Left kidney (tissue), 2 donors: ENCODE measurements around the gene PRRX1. TPM values are rescaled to one million over a fixed set of nuclear protein-coding genes. Genes with fewer than 3 reads are reported as not detected.

Source experiments
- DNase-seq: peaks from one replicate; pipeline ENCODE4 v3.0.0-alpha.2; 2013
- polyA plus RNA-seq: library from polyadenylated mRNA; unstranded; fragments of 120-200 nt; gene quantifications from one replicate; pipeline ENCODE4 v1.2.1, GENCODE V29; 2013; ENCODE audit not compliant: insufficient read length

Gene PRRX1
- polyA plus RNA-seq, 1 donor: 1.4 TPM

DNA sequence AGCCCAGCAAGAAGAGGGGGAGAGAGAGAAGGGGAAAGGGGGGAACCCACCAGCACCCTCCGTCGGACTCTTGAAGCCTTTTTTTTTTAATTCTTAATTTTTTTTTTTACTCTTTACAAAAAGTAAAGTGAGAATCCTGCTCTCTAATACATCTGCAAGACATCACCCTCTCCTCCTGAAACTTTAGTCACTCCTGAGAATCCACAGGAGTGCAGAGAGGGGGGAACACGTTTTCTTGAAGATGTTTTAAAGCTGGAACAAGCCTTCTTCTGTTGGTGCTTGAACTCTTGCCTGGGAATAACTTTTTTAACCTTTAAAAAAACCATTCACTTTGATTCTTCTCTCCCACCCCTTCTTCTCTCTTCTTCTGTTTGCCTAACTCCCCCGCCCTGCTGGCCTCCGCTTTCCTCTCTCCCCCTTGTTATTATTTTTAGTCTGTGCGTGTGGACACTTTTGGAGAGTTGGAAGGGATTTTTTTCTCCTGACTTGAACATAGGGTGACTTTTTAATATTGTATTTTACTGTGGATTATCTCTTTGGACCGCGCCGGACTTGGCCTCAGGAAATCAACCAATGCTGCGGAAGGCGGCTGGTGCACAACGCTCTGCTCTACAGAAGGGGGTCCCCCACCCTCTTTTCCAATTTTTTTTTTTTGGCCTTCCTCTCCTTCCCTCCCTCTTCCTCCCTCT is 383 bp upstream of the PRRX1 start:
- DNase-seq: no peak

DNA sequence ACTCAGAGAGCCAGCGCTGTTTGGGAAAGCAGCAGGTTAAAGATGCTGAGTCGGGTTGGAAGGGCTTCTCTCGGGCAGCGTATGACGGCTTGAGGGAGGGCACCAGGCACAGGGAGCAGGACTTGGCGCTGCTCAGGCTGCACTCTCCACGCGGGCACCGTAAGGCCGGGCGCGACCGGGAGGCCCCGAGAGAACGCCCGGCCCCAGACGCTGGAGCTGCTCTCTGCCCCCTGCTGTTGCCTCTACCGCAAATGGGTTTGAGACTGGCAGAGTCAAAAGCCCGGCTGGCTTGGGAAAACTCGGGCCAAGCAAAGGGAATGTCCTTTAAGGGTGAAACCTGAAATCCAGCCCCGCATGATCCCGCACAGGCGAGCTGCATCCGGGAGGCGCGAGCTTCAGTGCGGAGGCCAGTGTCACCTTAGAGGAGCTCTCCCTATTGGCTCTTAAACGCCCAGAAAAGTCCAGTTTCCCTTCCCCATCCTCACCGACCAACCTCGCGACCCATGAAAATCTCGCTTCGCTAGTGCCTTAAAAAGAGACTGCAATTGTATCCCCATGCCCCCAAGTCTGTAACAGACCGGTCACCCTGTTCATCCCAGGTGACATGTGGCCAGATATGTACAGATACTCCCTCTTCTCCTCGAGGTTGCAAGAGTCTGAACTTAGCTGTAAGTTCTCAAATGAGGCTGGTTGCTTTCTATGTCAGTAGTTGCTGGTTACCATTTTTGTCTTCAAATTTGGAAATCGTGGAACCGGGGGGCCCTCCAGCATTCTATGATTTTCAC is 1.1 kb downstream of the PRRX1 start:
- DNase-seq: no peak

DNA sequence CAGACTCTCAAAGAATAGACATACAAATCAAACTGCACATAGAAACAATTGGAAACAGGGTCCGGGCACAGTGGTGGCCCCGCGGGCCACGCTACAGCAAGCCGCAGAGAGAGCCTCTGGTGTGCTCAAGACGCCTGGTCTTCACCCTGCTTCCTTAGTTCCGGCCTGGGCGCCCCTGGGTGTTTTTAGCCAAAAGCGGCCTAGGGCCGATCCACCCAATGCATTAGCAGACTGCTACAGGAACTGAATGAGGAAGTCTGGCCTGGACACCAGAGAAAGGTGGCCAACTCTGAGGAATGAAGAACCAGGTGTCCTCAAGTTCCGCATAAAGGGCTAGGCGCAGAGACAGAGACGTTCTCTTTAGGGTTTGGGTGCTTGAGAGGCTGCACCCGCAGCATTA is 1.7 kb downstream of the PRRX1 start:
- DNase-seq: no peak

DNA sequence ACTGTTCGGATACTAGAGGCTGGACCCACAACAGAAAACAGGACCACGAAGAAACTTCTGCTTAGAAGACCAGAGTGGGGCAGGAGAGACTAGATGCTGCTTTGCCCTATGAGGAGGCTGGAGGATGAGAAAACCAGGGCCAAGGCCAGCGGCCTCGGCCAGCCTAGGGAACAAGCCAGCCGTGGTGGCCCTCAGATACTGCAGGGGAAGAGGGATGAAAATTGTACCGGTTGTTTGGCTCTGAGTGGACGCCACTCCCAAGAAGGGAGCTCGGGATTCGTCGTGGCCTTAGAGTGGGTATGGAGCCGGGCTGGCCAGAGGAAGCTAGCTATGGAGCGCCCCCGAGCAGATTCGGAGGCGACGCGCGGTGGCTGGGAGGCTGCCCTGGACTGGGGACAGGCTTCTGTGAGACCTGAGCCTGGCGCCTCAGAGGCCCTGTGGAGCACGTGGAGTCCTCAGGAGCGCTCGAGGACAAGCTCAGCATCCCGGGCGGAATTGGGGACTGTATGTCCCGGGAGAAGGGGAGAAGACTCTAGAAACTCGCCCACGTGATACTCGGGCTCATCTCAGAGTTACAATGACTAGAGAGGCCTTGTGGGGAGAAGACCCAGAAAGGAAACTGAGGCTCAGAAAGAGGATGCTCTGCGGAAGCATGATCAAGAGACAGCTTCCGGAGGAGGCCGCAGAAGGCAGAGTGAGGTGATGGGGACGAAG is 2.8 kb downstream of the PRRX1 start:
- DNase-seq: no peak

DNA sequence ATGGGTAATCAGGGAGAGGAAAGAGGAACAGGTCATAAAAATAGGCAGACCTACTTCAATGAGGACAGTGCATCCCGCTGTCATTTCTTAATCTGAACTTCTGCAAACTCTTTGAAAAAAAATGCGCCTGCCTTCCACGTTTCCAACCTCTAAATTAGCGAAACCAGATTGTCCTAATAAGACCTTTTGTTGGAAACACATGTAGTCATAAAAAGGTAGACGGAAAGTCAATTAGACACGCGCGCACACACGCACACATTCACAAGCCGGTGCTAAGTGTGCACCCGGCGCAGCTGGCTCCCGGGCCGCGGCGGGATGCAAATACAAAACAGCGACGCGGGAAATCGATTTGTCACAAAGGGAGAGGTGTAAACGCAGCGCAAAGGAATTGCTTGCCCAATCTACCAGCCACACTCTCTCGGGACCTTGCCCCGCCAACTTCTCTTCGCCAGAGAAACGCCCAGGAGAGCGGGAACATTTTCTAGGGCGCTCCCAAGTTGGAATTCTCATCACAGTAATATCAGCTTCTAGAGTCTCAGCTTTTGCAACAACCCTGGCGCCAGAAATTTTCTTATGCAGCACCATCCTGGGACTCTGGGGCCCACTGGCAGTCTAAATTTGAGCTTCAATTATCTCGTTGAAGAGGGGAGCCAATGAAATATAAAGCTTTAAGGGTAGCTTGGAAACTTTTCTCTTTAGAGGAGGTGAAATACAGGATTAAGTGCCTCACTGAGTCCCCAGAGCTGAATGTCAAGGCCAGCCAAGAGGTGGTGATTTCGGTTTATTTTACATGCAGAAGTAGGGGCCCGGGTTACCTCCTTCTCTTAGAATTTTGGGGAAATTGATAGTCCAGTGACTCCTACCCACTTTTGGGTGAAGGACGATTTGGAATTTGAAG is 4.5 kb downstream of the PRRX1 start:
- no peak for DNase-seq

DNA sequence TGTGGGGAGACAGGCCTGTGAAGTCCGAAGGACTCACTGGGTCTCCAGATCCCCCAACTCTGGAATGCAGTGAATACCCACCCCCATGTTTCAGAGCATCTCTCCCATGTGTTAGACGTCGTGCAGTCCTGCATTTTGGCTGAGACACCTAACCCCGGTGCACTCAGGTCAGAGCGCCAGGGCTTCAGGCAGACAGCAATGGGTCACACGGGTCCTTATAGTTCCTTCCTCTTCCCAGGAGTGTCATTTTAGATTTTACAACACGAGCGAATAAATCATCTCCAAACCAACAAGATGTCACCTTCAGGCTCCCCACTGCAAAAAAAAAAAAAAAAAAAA is 5.1 kb downstream of the PRRX1 start:
- no peak for DNase-seq

DNA sequence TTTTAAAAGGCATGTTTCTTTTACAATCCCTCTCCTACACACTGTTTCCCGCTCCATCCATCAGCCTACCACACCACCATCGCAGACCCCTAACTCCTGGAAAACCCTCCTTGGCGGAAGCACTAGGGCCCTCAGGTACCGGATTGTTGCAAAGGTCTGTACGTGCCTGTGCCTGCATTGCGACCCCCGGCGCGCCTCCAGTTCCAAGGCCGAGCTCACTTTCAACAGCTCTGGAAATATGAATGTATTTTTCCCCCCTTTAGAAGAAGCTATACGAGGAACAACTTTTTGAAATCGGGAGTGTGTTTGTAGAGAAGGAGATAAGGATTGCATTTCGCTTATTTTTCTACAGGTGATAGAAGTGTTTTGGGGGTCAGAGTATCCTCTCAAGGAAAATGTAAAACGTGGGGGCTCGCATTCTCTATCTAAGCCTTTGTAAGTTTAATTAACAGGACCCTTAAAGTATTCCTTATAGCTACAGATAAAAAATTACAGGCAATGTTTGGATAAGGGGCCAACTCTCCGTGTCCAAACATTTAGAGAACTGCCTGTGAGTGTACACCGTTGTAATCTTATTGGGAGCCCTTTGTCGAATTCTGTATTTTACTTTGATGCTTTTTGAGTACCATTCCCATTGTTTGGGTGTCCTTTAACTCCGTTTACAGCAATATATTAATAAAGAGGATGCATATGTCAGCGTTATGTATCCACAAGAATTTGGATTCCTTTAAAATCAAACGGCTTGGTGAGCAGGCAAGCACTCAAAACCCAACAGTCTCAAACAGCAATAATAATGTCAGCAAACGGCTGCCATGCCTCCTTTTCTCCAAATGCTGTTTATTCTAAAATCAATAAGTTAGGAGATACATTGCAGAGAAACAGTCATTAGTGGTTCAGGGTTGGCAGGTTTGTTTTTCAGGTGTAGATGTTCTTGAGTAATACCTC is 5.9 kb downstream of the PRRX1 start:
- no peak for DNase-seq

DNA sequence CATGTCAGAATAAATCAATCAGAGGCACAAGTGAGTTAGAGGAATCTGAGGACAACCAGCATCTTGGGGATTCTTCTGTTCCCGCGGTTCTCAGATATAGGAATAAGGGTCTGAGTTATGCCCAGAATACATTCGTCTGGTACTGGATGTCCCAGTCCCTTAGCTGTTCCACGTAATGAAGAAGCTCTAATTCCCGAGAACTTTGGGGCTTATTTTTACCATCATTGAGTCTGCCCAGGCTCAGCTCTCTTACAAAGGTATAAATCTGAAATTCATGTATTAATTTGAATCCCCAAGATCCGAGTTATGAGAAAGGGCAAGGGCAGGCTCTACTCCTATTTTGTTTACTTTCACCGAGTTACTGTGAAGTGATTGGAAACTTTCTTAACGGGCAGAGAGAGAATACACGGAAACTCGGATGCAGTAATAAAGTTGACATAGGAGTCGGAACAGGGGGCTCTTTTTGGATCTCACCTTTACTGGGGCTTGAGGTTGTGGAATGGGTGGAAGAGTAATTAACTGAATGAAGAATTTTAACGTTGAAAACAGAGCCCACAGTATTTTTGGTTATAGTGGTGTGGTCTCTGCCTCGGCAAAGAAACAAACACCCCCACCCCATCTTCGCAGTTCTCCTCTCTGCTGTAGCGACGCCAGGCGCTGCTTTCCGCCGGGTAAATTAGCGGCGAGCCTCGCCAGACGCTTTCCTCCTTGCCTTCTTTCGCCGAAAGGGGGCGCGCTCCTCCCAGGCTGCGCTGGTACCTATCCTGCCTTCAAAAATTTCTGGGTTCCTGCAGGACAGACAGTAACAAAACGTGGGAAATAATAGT is 7.1 kb downstream of the PRRX1 start:
- DNase-seq: no peak

DNA sequence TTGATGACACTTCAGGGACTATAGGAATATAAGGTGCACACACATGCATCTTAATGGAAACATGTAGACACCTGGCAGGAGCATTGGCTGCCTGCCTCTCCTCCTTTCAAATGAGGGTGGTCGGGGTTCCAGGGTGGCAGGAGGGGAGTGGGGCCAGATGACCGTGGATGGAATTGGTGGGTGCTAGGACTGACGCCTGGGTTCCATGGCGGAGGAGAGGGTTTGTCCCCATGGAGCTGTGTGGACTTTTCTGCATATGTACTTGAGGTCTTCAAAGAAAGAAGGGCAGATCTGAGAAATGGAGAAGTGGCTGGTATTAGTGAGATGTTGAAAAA is 7.7 kb downstream of the PRRX1 start:
- DNase-seq: no peak

DNA sequence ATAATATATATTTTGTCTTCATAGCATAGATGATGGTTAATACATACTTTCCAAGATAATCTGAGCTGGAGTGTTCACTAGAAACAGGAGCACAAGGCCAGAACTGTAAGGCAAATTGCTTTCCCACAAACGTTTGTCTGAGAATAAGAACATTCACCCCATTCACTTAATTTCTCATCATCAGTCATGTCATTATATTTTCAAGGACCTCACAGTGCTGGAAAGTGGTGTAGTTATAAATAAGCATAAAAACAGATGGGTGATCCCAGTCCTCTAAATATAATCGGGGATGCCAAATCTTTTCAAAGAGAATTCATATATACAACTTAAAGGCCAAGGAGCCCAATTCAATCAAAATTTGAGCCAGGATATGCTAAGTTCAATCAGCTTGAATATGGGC is 8.4 kb downstream of the PRRX1 start:
- DNase-seq: no peak

DNA sequence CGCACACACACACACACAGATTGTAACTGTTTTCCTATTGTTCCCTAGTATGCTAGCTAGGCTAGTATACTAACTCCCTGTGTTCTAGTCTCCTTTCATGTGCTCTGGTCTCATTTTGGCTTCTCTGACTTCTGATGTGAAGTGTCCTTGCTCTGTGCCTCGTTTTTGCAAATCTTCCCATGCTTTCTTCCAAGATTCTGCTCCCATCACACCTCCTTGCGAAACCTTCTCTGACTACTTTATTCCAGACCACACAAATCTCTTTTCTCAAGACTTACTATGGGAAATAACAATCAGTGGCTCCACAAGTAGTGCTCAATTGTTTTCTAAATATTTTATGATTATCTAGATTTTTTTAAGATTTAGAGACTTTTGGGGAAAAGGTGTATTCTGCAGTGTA is 10.3 kb downstream of the PRRX1 start:
- DNase-seq: no peak

DNA sequence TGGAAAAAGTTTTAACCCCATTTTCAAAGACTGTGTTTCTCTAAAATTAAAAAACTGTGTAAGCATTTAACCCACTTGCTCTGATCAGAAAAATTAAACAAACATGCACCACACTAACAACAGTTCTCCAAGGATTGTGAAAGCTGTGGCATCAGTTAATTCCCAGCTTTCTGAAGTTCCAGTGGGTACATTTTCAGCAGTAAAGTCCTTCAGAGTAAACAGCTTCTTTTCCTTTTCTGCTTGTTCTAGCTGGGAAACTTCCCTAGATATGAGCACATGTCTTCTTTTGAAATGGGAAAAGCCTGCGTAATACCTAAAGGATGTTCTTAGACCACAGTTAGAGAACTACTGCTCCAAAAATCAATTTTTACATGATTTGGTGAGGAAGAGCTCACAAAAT is 11.1 kb downstream of the PRRX1 start:
- no peak for DNase-seq

DNA sequence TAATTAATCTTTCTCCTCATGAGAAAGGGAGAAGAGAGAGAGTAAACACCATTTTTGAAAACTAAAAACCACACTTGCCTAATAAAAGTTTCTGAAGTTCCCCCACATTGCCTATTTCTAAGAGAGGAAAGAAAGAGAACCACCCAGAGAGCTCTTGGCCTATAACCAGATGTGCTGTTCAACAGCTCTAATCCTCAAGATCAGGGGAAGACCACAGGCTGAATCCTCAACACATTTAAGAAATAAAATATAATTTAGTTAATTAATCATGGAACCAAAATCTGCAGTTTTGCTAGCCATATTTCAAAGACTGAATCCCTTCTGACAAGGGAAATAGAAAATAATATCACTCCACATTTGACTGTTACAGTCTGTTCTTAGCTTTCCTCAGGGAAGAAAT is 11.9 kb downstream of the PRRX1 start:
- DNase-seq: no peak

DNA sequence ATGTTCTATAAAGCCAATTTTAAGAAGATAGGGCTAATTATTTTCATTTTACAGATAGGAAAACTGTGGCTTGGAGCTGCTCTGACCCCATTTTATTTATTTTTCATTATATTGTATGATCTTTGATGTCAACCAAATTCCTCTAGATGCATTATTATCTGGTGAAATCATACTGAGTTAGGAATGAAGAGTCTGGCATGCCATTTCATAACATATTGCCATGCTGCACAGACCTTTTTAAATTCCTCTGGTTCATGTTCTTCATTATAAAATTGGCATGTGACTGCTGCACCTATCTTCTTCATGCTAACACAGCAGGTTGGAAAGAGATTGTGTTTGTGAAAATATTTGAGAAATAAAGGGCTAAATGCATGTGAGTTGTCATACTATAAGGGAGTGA is 12.7 kb downstream of the PRRX1 start:
- no peak for DNase-seq

DNA sequence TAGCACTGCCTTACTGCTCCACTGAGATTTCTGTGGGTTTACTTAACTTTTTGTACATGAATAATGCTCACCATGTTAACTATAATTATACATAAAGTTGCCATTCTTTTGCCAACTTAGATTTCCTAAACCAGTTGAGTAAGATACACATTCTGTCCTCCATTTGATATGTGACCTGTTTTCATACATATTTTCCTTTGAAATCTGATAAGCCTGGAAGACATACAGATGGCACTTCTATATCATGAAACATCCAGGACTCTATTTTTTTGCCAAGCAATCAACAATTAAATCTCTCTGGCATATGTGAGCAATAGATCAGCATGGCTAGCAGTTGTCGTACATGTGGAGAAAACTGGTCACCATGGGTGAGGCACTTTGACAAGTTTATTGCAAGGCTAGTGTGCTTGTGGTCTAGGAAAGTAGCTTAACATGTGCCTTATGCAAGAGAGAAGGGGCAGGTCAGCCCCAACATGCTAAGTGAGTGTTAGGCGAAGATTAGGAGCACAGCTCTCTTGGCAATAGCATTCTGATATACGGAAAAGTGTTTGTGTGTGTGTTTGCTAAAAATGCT is 14.2 kb downstream of the PRRX1 start:
- DNase-seq: no peak

DNA sequence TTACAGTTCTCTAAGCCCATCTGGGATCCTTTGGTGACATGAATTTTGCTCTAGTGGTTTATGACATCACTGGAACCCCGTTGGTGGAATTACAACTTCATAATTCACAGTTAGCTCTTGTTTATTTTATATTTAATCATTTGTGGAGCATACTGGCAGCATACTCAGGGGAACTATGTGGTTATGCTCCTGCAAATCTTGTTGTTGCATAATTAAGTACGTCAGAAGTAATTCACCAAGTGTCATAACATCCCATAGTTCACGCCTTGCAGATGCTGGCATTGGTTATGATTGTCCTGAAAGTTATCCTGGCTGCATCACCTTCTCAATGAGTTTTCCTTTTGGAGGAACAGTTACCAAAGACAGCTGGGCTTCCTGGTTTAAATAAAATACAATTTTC is 16.5 kb downstream of the PRRX1 start:
- DNase-seq: no peak

DNA sequence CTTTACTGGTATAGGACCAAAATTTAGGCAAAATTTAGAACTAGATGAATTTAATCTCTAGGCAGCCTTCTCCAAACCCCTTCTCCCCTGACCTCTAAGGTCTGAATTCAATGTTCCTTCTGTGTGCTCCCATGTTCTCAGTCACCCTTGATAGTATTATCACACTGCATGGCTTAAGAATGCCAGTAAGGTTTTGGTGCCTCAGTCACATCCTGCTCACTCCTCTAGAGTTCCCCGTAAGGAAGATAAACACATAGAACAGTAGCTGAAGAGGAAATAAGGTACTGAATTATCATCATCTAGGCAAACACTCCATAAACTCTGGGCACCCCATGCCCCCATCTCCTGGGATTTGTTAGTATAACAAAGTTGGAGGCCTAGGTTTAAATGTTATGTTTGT is 18.2 kb downstream of the PRRX1 start:
- no peak for DNase-seq

DNA sequence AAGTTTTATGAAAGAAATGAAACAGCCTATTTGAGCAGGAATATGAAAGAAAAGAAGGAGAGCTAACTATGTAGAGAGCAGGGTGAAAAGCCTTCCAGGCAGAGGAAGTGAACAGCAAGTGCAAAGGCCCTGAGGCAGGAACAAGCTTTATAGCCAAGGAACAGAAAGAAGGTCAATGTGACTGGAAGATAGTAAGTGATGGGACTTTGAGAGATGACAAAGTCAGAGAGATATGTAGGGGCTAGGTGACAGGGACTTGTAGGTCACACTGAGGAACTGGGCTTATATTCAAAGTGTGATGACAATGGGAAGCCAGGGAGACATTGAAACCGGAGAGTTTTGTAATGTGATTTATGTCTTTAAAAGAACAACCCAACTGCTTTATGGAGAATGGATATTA is 18.9 kb downstream of the PRRX1 start:
- no peak for DNase-seq

DNA sequence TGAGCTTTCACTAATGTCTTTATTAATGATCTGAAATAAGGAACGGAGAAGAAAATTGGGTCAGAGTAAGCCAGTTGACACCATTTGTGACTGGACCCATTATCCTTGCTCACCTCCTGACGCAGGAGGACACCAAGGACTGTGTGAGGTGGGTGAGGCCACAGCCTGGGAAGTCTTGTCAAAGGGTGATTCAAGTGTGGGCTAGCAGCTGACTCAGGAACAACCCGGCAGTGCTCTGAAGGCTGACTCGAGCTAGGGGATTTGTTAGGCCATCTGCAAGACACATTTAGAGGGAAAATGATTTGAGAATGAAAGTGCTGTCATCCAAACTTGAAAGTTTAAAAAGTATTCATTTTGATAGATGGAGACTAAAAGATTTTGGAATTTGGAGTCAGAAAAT is 21.2 kb downstream of the PRRX1 start:
- DNase-seq: no peak

DNA sequence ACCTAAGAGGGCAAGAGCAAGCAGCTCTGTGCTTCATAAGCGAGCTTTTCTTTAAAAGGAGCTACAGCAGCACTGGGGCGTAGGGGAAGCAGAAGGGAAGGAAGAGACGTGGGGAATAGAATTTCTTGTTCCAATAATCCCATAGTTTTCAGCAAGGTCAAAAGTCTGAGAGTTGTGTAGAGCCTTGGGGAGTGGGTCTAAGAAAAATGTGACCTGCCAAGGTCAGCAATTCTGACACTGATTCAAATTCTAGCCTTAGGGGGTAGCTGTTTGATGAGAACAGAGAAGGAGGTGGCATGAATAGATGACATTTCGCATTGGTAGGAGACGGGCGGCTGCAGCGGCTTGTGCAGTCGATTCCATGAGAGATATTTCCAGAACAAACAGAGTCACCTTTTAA is 22.4 kb downstream of the PRRX1 start:
- DNase-seq: no peak
